OCI-LY7 (cell line): ENCODE results near the gene DMD.

Experiments used
- CTCF ChIP-seq: fragments of 200-600 bp; sonication (generic); conservative IDR thresholded peaks from 2 replicates; pipeline ENCODE4 v1.5.1; 2014; ENCODE audit warnings: mild to moderate bottlenecking, antibody characterized with exemption, low read length, moderate library complexity, mixed read lengths
- EZH2phosphoT487 ChIP-seq: fragments of 200-600 bp; sonication (generic); IDR thresholded peaks from 2 replicates; pipeline ENCODE4 v1.6.1; 2018; ENCODE audit warnings: low read depth, borderline replicate concordance, mild to moderate bottlenecking, mixed run types, antibody characterized with exemption, low read length, moderate library complexity, mixed read lengths

- no peak for TF ChIP-seq CTCF
- TF ChIP-seq EZH2phosphoT487 = no peak
Measured at GRCh38 chrX:33032700-33033099, 178.6 kb downstream of the DMD start.
